Thoracic aorta (tissue), 2 donors: ENCODE results near the gene CRY1. TPM values are rescaled to one million over a fixed set of nuclear protein-coding genes. Genes with fewer than 3 reads are reported as not detected.
"Not testable (repeated sequence)": the region's sequence is repeated elsewhere in the genome, so short reads cannot be mapped to it uniquely, and the experiment has no call there.

Experiments used
- ATAC-seq: fragments of 150-250 bp; one replicate; pipeline ENCODE4 v1.8.0; 2017; ENCODE audit warnings: low read depth; ENCODE audit not compliant: insufficient number of reproducible peaks, low FRiP score
- DNase-seq: peaks from one replicate; pipeline ENCODE4 v3.0.0-alpha.2; 2020; ENCODE audit warnings: low spot score
- H3K27ac ChIP-seq, 2 donors: fragments of 200-600 bp; sonication (generic); 1 replicate in 1 of 2; 2 replicates in 1 of 2; pipeline ENCODE4 v1.5.1; 2016; ENCODE audit warnings: mild to moderate bottlenecking in 2 of 2, moderate library complexity in 2 of 2
- H3K27me3 ChIP-seq: fragments of 200-600 bp; sonication (generic); replicated peaks from 2 replicates; pipeline ENCODE4 v1.6.0; 2016; ENCODE audit warnings: mild to moderate bottlenecking; ENCODE audit not compliant: insufficient read depth
- H3K36me3 ChIP-seq: fragments of 200-600 bp; sonication (generic); one replicate; pipeline ENCODE4 v1.5.1; 2016
- H3K4me1 ChIP-seq, 2 donors: fragments of 200-600 bp; sonication (generic); 1 replicate in 1 of 2; 2 replicates in 1 of 2; pipeline versions ENCODE4 v1.5.1 to v1.6.0; 2016; ENCODE audit warnings: low read depth in 2 of 2, mild to moderate bottlenecking in 1 of 2; ENCODE audit not compliant: control insufficient read depth in 1 of 2
- H3K4me3 ChIP-seq: fragments of 200-600 bp; sonication (generic); 2 replicates; pipeline ENCODE4 v1.5.1; 2016; ENCODE audit warnings: mild to moderate bottlenecking
- H3K9me3 ChIP-seq: fragments of 200-600 bp; sonication (generic); 2 replicates; pipeline ENCODE4 v1.5.1; 2016
- CTCF ChIP-seq: fragments of 200-600 bp; sonication (generic); IDR thresholded peaks from one replicate; pipeline ENCODE4 v1.5.1; 2019; ENCODE audit warnings: antibody characterized with exemption
- total RNA-seq, 2 donors: library from RNA; depleted of rRNA; stranded (reverse); fragments of >200 nt; gene quantifications; one replicate each; pipeline versions ENCODE4 v1.1.0 to v1.2.3, GENCODE V29; 2016

CRY1 gene
- total RNA-seq, 2 donors from 2014 or later: 24.8 to 40.6 TPM

GRCh38 chr12:107031061-107031460 lies 62.3 kb downstream of the CRY1 start:
- no peak for DNase-seq
- Histone ChIP-seq H3K36me3 (no peaks in the 10 kb centered on the region), H3K27me3 (no peaks in the 10 kb centered on the region), H3K4me3 (no peak overlapping the region), H3K4me1 (peaks cover 27 to 61% of the 10 kb centered on the region in 2 donors), H3K27ac (no peak overlapping the region), H3K9me3 (no peaks in the 10 kb centered on the region)
- no peak for TF ChIP-seq CTCF
- no peak for ATAC-seq

- DNase-seq: no peak
- peaks cover 24 to 54% of the 10 kb centered on the region in 2 donors for H3K4me1 ChIP-seq
- H3K27ac ChIP-seq: no peak overlapping the region
- no peak overlapping the region for H3K4me3 ChIP-seq
- ATAC-seq: no peak
- no peaks in the 10 kb centered on the region for H3K27me3 ChIP-seq
- no peaks in the 10 kb centered on the region for H3K36me3 ChIP-seq
- TF ChIP-seq CTCF: no peak
- no peaks in the 10 kb centered on the region for H3K9me3 ChIP-seq
Measured at GRCh38 chr12:107029081-107029480, 64.3 kb downstream of the CRY1 start.

- TF ChIP-seq CTCF: no peak
- no peaks in the 10 kb centered on the region for H3K27me3 ChIP-seq
- H3K4me1 ChIP-seq: peaks cover 24 to 54% of the 10 kb centered on the region in 2 donors
- DNase-seq: no peak
- ATAC-seq: peak; percentile 97
- peak overlapping the region; percentile 43 for H3K4me3 ChIP-seq
- H3K9me3 ChIP-seq: no peaks in the 10 kb centered on the region
- H3K27ac ChIP-seq: peak overlapping the region; percentile 62 to 77
- no peaks in the 10 kb centered on the region for H3K36me3 ChIP-seq
Measured at GRCh38 chr12:107027636-107028053, 65.7 kb downstream of the CRY1 start.

GRCh38 chr12:107026806-107027635 lies 66.3 kb downstream of the CRY1 start:
- peak overlapping the region; percentile 62 to 77 for H3K27ac ChIP-seq
- DNase-seq (no peak), ATAC-seq (no peak)
- H3K27me3 ChIP-seq: no peaks in the 10 kb centered on the region
- H3K4me3 ChIP-seq: peak overlapping the region; percentile 43
- TF ChIP-seq CTCF: no peak
- peaks cover 24 to 54% of the 10 kb centered on the region in 2 donors for H3K4me1 ChIP-seq
- H3K9me3 ChIP-seq: no peaks in the 10 kb centered on the region
- no peaks in the 10 kb centered on the region for H3K36me3 ChIP-seq

DNA sequence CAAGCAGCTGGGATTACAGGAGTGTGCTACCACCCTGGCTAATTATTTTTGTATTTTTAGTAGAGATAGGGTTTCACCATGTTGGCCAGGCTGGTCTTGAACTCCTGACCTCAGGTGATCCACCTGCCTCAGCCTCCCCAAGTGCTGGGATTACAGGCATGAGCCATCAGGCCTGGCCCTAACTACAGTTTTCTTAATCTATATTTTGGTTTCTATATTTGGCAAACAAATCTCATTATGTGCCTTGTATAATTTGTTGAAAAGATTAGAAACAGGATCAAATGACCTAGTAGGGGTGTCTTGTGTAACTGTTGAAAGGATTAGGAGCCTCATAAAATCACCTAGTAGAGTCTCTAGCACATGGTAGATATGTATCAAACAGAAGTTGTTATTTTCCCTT lies 67.0 kb downstream of the CRY1 start:
- Histone ChIP-seq H3K4me1 (peaks cover 24 to 50% of the 10 kb centered on the region in 2 donors), H3K27ac (peak overlapping the region; percentile 18 to 77)
- not testable (repeated sequence) for ATAC-seq, DNase-seq, H3K27me3 ChIP-seq, H3K9me3 ChIP-seq, H3K36me3 ChIP-seq, H3K4me3 ChIP-seq
